Stimulated activated CD4-positive, alpha-beta T cell treated with anti-CD3 and anti-CD28 coated beads, Interleukin-15, amount 100 ng/mL, for 48 hours (primary cell): Measurements from ENCODE around the gene SEPTIN5.

Experiments
- DNase-seq, 2 donors: peaks; one replicate each; pipeline ENCODE4 v3.0.0-alpha.2; 2020; ENCODE audit warnings: low read depth in 2 of 2

Gene SEPTIN5

DNA sequence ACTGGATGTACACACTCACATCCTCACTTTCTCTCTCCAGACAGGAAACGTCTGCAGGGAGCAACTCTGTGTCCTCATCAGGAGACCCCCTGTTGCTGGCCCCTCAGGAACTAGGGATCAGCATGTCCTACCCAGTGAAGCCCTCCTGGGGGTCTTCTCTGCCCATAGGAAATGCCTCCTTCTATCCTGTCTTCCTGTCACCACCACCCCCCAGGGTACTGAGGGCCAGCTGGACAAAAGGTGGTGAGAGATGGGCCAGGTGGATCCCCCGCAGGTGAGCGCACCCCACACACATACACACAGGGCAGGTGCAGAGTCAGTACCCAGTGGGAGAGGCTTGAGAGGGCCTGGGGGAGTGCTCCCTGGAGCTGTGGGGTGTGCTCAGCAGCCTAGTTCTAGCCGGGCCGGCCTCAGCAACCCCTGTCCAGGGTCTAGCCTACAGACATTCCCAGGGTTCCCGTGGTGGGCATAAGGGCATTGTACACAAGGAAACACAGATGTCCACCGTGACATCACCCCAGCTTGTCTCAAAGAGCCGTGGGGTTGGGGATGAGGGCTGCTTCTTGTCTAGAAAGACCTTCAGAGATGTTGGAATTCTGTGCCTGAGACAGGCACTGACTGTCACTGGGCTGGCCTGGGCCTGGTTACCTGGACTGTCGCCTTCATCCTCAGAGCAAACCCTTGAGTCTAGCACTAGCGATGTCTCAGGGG, 18.3 kb downstream of the SEPTIN5 start:
- DNase-seq: no peak

DNA sequence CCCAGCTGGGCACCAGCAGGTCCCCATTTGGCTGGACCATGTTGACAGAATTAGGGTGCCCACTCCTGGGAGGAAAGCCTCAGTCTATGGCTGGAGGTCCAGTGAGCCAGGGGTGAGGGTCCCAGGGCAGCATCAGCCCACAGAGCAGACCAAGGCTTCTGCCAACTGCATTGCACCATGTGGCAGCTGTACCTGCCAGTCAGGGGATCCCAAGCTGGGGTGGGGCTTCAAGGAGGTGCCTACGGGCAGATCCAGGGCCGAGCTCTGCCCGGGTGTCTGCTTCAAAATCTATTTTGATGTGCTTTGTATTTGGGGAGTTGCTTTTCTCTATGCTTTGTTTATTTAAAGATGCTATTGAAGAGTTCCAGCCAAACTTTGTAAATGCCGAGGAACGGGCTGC, 19.5 kb downstream of the SEPTIN5 start:
- DNase-seq: no peak

DNA sequence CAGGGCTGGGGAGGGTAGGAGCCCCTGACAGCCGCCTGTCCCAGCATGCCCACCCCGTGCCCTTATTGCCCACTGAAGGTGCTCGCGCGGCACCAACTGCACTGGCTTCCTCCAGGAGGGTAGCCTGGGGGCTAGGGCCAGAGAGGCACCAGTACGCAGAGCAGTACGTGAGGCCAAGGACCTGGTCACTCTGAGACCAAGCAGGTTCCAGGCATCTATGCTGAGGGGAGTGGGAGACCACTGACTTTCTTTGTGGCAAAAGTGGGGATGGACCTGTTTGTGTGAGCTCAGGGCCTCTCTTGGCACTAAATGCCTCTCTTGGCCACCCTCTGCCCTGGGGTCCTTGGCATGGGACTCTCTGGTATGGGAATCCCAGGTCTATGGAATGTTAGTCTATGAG, 19.9 kb downstream of the SEPTIN5 start:
- no peak for DNase-seq

DNA sequence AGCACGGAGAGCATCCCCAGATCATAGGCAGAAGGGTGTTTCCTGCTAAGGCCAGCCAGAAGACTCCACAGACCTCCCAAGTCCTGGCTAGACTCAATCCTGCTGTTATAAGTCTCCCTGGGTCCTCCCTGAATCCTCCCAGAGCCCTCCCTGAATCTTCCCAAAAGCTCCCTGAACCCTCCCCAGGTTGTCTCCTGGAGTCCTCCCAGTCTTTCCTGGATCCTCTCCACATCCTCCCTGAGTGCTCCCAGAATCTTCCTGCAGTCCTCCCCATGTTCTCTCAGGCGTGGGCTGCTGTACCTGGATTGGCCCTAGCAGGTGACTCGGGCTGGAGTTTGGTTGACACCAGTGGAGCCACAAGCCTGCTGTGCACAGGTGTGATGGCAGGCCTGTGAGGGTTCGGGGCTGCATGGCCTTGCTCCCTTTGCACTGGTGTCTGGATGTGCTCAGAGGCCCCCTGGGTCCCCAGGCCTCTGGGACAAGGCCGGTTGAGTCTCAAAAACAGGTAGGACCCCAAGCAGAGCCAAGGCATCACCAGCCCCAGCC, 20.6 kb downstream of the SEPTIN5 start:
- DNase-seq: no peak

DNA sequence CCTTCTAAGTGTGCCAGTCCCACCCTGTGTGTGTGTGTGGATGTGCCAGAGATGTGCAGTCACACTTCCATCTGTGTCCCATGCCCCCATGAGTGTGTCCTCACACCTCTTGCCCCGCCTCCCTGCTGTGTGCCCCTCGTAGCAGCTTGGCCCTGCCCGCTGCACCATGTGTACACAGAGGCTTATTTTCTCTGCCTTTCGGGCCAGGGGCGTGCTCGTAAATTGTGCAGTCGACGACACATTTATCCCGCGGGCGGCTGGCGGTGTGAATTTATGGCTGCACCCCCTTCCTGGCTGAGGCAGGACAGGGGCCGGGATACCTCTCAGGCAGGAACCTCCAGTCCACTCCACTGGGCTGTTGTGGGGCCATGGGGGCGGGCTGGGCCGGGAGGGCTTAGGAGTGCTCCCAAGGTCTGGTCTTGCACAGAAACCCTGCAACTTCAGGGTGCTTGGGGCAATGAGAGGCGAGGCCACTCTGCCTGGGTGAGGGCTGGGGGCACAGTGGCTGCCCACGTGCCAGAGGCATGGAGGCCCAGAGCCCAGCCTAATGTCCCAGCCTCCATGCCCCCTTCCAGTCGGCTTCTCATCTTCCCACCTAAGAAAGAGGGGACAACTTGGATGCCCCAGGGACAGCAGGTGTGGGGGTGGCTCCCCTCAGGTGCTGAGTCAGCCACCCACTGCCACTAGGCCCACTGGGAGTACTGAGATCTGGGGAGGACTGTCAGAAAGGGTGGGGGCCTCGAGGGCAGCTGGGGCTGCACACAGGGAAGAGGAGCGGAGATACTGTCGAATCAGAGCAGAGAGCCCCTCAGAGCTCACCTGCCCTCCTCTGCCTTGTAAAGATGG, 21.6 kb downstream of the SEPTIN5 start:
- no peak for DNase-seq

DNA sequence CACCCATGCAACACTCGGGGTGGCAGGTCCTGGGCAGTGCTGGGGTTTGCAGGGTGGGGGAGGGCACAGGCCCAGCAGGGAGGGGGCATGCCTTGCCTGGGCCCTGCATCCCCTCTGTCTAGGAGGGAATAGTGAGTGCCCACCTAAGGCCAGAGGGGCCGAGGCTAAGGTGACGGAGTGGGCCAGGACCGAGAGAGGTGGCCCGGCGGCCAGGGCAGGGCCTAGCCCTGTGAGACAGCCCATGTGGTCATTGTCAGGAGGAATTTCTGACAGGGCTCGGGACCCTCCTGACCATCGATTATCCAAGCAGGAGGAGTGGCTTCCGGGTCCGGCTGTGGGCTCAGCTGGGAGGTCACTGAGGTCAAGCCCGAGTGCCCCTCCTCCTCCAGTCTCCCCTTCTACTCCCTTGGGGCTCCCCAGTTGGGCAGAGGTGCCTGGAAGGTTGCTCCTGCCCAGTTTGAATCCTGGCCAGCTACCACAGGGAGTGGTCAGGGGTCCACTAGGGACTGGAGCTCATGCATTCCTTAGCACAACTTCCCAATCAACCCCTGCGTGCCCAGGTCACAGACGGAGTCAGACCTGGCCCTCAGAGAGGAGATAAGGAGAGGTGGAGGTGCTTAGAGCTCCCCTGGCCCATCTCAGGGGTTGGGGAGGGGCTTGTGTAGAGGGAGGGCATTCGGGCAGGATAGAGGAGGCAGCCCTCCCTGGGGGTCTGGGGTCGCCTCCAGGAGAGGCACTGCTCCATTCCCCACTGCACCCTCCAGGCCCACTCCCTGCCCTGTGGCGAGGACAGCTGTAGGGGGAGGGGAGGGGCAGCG, 23.8 kb downstream of the SEPTIN5 start:
- DNase-seq: no peak

DNA sequence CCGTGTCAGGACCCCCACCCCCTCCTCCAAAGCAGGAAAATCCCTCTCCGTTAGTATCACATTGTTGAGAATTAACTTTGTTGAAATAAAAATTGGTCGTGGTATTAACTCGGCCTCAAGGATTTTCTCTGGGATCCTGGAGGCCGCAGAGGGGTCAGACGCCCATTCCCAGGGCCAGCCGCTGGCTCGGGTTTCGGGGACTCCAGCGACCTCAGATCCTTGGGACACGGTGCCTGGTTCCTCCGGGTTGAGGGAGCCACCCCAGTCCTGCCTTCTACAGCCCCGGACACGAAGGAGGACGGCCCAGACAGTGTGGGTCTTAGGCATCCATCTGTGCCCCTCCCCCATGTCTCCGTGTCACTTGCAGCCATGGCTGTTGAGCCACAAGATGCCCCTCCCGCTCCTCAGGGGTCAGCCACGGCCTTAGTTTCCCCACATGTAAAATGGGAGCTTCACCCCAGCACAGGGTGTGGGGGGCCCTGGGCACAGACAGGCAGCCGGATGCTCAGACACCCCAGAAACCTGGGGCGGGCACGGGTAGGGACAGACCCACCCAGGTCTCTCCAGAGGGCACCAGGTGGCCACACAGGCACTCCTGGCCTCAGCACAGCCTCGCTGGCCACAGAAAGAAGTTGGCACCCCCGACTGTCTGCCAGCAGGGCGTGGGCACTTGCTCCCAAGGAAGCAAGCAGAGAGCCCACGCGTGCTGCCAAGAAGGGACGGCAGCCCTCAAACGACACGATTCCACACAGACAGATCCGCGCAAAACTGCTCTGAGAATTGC, 24.6 kb downstream of the SEPTIN5 start:
- DNase-seq: no peak

DNA sequence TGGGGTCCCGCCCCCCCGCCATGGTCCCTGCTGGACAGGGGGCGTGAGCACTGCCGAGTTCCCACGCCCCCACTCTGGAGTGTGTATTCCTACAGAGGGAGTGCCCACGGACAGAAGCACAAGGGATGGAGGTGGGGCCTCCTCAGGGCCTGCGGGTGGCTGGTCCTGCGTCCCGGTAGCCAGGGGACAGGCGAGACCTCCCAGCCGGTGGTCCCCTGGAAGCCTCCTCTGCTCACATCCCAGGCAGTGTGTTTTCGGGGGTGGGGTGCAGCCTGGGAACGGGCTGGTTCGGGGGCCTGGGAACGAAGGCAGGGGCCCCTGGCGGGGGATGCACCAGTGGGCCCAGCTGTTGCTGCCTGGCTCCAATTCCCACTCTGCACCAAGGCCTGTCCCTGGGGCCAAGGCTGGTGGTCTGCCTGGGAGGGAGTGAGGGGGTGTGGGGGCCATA, 25.2 kb downstream of the SEPTIN5 start:
- no peak for DNase-seq

DNA sequence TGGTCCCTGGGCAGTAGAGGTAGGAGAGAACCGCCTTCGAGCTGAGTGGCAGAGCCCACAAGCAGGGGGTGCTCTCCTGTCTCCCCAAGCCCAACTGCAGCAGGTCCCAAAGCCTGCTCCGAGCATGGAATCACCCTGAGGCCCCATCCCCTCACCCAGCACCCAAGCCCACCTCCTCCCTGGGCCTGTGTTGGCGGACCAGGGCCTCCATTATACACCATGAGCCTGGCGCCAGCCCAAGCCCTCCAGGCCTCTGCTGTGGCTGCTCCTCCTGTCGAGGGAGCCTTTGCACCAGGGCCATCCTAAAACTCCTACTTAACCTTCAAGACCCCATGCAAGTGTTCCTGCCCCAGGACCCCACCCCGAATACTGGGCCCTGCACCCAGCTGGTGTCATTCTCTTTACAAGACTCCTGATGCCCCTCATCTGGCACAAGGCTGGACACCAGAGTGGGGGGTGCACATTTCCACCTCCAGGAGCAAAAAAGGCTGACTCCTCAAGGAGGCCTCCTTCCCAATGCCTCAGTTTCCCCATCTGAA, 25.7 kb downstream of the SEPTIN5 start:
- DNase-seq: no peak

DNA sequence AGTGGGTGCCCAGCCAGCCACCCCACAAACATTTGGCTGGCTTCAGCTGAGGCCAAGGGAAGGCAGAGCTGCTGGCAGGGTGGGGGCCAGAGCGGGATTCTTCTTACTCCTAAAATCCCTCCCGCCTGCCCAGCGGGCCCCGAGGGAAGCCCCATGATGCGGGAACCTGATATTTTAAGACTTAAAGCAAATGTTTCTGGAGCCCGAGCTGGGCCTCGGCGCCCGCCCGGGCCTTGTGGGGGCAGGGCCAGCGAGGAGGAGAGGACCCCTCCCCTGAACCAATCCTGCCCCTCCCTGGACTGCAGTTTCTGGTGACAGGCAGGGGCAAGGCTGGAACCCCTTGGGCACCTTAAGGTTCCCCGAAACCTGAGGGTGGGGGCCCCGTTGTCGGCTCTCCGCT, 26.3 kb downstream of the SEPTIN5 start:
- no peak for DNase-seq

DNA sequence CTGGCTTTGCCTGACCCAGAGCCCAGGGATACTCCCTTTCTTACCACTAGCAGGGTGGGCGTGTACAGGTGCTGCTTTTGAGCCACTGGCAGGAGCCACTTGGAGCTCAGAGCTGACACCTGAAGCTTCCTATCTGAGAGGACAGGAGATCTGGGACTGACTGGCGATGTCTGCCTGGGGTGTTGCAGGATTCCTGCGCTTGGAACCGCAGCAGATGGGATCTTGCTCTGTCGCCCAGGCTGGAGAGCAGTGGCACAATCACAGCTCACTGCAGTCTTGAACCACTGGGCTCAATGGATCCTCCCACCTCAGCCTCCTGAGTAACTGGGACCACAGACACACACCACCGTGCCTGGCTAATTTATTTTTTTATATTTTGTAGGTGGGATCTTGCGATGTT, 26.8 kb downstream of the SEPTIN5 start:
- no peak for DNase-seq

DNA sequence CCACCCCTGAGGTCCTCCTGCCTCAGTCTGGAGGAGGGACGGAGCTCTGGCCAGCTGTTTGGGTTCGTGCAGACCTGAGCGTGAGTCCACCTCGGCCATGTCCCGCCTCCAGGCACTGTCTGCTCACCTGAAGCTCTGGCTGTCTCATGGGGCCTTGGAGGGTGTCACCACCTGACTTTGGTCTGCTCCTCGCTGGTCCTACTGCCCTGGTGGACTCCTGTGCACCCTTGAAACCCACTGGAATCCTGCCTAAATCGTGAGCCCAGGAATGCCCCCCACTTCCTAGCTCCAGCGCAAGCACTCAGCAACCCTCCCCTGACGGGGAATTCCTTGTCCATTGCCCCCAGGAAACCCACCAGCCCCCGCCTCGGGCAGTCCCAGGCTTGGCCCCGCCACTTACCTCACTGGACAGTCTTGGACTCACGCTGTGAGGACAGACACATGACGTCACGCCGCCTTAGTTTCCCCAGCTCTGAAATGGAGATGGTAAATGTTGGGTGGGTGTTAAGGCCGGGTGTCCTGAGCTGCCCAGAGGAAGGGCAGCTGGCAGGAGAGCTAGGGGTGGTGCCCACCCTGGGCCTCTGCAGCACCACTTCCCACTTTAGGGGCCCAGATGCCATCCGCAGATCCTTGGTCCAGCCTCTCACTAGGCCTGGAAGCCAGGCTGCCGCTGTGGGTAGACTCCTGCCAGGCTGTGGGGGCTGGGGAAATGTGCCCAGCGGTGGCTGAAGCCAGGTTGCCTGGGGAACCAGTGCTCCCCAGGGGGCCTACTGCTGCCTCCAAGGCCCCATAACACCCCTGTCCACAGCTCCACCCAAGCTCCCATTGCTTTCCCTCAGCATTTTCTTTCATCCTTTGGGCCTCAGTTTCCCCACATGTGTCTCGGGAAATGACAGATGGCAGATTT, 28.1 kb downstream of the SEPTIN5 start:
- no peak for DNase-seq

DNA sequence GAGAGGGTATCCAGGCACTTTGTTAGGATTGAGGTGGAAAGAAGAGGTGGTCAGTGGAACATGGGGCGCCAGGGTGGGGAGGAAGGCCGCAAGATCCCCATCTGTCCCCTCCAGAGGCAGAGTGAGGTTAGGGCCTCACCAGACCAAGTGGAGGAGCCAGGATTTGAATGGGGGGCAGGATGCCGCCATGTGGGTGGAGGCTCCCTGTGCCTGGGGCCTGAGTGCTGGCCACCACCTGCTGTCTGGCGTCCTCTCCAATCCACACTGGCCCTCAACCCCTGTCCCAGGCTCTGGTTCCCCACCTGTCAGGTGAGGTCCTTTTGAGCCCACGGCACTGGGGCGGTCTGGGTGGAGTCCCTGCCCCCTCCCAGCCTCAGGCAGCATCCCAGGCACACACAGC, 28.8 kb downstream of the SEPTIN5 start:
- DNase-seq: no peak

DNA sequence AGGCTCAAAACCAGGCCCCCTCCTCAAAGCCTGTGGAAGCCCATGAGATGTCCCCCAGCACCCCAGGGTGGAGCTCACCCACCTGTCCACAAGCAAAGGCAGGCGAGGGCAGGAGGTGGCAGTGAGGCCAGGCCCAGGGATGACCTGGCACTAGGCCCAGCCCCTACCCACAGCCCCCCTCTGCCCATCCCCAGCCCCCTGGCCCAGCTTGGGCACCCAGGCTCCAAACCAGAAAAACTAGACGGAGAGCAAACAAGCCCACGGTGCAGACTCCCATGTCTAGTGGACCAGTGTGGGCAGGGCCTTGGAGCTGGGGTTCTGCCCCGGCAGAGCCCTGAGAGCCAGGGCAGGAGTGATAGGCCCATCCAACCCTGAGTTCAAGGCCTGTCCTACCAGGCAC, 29.3 kb downstream of the SEPTIN5 start:
- DNase-seq: no peak

DNA sequence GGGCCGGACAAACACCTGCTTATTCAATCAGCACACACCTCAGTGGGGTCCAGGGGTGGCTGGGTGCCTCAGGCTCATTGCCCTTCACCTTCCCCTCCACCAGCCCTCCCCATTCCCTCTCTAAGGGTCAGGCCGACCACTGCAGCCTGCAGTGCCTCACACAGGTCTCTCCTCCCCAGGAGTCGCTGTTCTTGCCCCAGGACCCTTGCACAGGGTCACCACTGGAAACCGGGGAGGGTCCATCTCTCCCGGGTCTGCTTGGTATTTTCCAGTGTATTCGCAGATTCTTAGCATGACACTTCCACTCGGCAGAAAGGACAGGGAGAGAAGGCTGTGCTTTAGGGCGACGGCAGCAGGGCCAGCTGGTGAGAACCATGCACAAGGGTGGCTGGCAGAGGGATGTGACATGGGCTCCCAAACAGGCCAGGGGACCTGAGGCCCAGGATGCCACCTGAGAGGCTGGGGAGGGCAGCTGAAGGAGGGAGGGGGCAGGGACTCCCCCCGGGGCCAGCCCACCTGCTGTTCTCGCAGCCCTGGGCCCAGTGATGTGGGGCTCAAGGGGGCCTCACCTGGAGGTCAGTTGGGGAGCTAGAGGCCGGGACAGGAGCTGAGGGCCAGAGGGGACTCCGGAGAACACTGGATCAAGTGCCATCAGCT, 30.2 kb downstream of the SEPTIN5 start:
- no peak for DNase-seq

DNA sequence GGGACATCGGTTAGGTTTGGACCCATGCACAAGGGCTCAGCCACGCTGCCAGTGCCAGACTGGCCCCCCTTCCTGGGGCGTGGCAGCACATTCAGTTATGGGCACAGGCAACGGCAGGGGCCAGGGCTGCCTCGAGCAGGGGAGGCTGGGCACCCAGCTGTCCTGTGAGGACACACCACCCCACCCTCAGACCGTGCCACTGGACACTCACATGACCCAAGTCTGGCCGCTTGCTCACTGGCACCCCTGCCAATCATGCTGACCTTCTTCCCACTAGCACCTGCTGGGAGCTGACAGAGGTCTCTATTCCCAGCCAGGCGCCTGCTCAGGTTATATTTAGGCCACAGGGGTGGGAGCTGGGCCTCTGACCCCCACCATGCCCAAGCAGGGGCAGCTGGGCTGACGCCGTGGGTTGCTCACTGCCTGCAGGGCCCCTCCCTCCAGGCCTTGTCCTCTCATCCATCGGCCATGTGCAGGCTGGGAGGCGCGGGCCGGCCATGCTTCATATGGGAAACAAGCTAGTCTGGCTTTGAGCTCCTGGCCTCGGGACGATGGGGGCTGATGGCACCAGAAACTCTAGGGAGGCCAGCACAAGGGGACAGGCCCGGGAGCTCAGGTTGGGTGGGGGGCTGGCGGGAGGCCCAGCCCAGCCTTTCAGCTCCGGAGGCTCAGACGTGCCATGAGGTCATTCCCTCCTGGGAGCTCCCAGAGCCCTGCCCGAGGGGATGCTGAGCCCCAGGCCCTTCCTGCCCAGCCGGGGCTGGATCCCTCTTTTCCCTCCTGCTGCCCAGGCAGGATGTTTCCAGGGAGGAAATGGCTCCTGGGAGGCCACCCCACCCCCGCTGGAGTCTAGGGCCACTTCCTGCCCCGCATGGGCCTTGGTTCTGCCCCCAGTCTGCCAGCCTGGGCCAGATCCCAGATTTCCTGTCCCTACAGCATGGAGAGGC, 31.1 kb downstream of the SEPTIN5 start:
- DNase-seq: no peak

DNA sequence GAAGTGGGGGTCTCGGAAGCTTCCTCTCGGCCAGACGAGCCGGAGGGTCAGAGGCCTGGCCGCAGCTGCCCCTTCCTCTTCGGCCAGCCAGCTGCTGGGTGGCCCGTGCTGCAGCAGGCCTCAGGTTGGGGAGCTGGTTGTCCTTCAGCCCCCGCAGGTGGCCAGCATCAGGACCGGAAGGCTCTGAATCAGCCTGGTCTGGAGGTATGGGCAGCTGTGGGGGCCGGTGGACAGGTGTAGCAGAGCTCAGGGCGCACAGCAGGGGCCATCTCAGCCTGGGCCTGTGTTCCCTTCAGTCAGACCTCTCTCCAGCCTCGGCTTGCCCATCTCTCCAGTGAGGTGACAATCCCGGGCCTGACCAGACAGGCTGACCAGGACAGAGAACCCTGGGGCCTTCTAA, 32.4 kb downstream of the SEPTIN5 start:
- DNase-seq: no peak

DNA sequence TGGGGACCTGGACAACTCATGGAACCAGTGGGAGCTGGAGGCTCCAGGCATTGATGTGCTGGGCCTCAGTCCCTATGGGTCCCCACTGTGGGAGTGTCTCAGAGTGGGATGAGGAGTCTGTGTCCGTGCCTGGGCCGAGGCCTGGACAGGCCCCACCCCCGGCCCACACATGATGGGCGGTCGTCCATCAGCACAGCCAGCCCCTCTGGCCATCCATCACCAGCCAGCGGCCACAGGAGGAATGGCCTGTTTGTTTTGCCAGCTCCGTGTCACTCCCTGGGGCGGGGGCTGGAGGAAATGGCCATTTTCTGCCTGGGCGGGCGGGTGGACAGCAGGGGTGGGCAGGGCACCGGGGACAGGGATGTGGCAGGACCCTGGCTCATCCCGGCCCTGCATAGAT, 33.2 kb downstream of the SEPTIN5 start:
- no peak for DNase-seq
